ENCODE data around the gene SRGAP1. TPM values are rescaled to one million over a fixed set of nuclear protein-coding genes. Genes with fewer than 3 reads are reported as not detected.

The SRGAP1 gene
- total and polyA plus RNA-seq, 2 of the 8 experiments (the other 6 are each of a cell fraction or from before 2014, with no cell fraction given), result 3.2 to 7.3 TPM

- Histone ChIP-seq H3K79me2 (ENCODE audit: control insufficient read depth in 1 of 2, insufficient read depth in 2 of 2, low read length in 2 of 2) (no peaks in the 10 kb centered on the region), H4K5ac (ENCODE audit: insufficient read length, low read depth, low read length) (no peak overlapping the region), H3K56ac (replicated peaks; ENCODE audit: insufficient read length, low read depth, low read length) (no peak overlapping the region), H2BK120ac (replicated peaks; ENCODE audit: low read depth, low read length) (no peak overlapping the region), H3K4me1 (replicated peaks in 1 of 4; ENCODE audit: control insufficient read depth in 3 of 4, insufficient read depth in 4 of 4, low read length in 3 of 4) (no peaks in the 10 kb centered on the region), H2BK12ac (ENCODE audit: low read depth, low read length) (no peak overlapping the region), H2BK20ac (ENCODE audit: low read length) (no peak overlapping the region), H3K18ac (ENCODE audit: extremely low read depth, low read length) (no peak overlapping the region), H3K4ac (replicated peaks; ENCODE audit: insufficient read length, low read depth, low read length) (no peak overlapping the region), H3K79me1 (ENCODE audit: low read depth, low read length) (no peaks in the 10 kb centered on the region), H2AK5ac (ENCODE audit: low read depth, low read length) (no peak overlapping the region), H3K4me3 (ENCODE audit: extremely low read depth in 1 of 4, insufficient read depth in 2 of 4, low read depth in 3 of 4, low read length in 4 of 4) (no peak overlapping the region), H2BK15ac (ENCODE audit: low read length) (no peak overlapping the region), H3K4me2 (ENCODE audit: insufficient read depth in 1 of 2, low read depth in 2 of 2, low read length in 2 of 2) (no peak overlapping the region), H4K8ac (ENCODE audit: extremely low read depth, insufficient read depth, low read length) (no peak overlapping the region), H3K14ac (ENCODE audit: insufficient read length) (no peak overlapping the region), H2AFZ (ENCODE audit: low read length) (no peak overlapping the region), H3K9me3 (ENCODE audit: insufficient read depth in 2 of 2, low read depth in 1 of 2, low read length in 1 of 2) (no peaks in the 10 kb centered on the region), H4K91ac (replicated peaks; ENCODE audit: insufficient read length, low read length) (no peak overlapping the region), H3K27me3 (replicated peaks in 1 of 4; ENCODE audit: control insufficient read depth in 3 of 4, extremely low read depth in 1 of 4, insufficient read depth in 3 of 4, low read length in 3 of 4) (no peaks in the 10 kb centered on the region), H3K23me2 (ENCODE audit: low read depth, low read length) (no peaks in the 10 kb centered on the region), H2BK5ac (ENCODE audit: low read depth, low read length) (no peak overlapping the region), H3K36me3 (ENCODE audit: control insufficient read depth in 2 of 4, insufficient read depth in 4 of 4, low read length in 3 of 4) (no peaks in the 10 kb centered on the region), H3K9ac (replicated peaks in 1 of 4; ENCODE audit: extremely low read depth in 1 of 4, low read depth in 3 of 4, low read length in 3 of 4) (no peak overlapping the region), H3K27ac (ENCODE audit: low read depth, low read length) (no peak overlapping the region), H4K20me1 (replicated peaks in 1 of 2; ENCODE audit: control insufficient read depth in 1 of 2, insufficient read depth in 2 of 2, low read length in 2 of 2) (no peaks in the 10 kb centered on the region), H3K23ac (ENCODE audit: insufficient read length) (no peak overlapping the region)
- DNase-seq (ENCODE audit: low read depth in 1 of 2, low spot score in 2 of 2) (no peak), FAIRE-seq (no peak)
- ChIA-PET POLR2A (ENCODE audit: partially characterized antibody) (no interaction called here), CTCF (ENCODE audit: partially characterized antibody) (interaction anchor here (0.8 kb wide), 1 partner anchor 37 kb away, joined by 3 read pairs; no protein-coding TSS in a partner anchor)
- TF ChIP-seq E2F6 (IDR thresholded peaks at IDR 0.05) (no peak), SAP30 (IDR thresholded peaks at IDR 0.05; ENCODE audit: insufficient read depth, insufficient replicate concordance, low read length) (no peak), CREB1 (IDR thresholded peaks at IDR 0.05) (no peak), TBP (IDR thresholded peaks at IDR 0.05; ENCODE audit: low read depth, low read length) (no peak), HDAC6 (IDR thresholded peaks at IDR 0.05; ENCODE audit: low read depth, low read length) (no peak), POLR2A (IDR thresholded peaks at IDR 0.05; ENCODE audit: control extremely low read depth in 1 of 2, low read depth in 2 of 2, low read length in 2 of 2) (no peak), CEBPB (IDR thresholded peaks at IDR 0.05; ENCODE audit: low read depth, low read length) (no peak), CHD1 (IDR thresholded peaks at IDR 0.05; ENCODE audit: low read depth, low read length) (no peak), SP2 (IDR thresholded peaks at IDR 0.05; ENCODE audit: low read length) (no peak), HDAC2 (IDR thresholded peaks at IDR 0.05; ENCODE audit: borderline replicate concordance in 1 of 2, low read depth in 2 of 2, low read length in 2 of 2) (no peak), TAF7 (optimal IDR thresholded peaks at IDR 0.05; ENCODE audit: borderline replicate concordance, low read depth, low read length) (no peak), JUN (IDR thresholded peaks at IDR 0.05; ENCODE audit: low read depth, low read length) (no peak), RAD21 (IDR thresholded peaks at IDR 0.05 in 1 of 2, conservative IDR thresholded peaks at IDR 0.05 in 1 of 2; ENCODE audit: low read depth in 2 of 2, low read length in 2 of 2) (no peak), TEAD4 (IDR thresholded peaks at IDR 0.05; ENCODE audit: low read depth, low read length) (no peak), POU5F1 (IDR thresholded peaks at IDR 0.05; ENCODE audit: low read depth, low read length) (no peak), ZNF274 (IDR thresholded peaks at IDR 0.05; ENCODE audit: borderline replicate concordance, extremely low read depth, low read length) (no peak)
These were observed 277.7 kb downstream of the SRGAP1 start for GRCh38 chr12:64122154-64122553.
